Heart right ventricle (tissue), 16 donors: Measurements from ENCODE around the gene NKD1. TPM values are rescaled to one million over a fixed set of nuclear protein-coding genes. Genes with fewer than 3 reads are reported as not detected.

Experiments
- ATAC-seq, 8 donors: fragments of 200-7000 bp; cut with Tn5 transposase; one replicate each; pipeline ENCODE4 v1.9.1; 2020; ENCODE audit warnings: mild to moderate bottlenecking in 8 of 8, moderate library complexity in 8 of 8, moderate number of reproducible peaks in 1 of 8
- DNase-seq, 2 donors: peaks; one replicate each; pipeline ENCODE4 v3.0.0-alpha.2; 2020
- H3K27ac ChIP-seq, 10 donors: fragments of 200-600 bp; sonication (generic) in 2 of 10; one replicate each; pipeline versions ENCODE4 v1.5.0 to v1.8.0; 2020 to 2022; ENCODE audit warnings: mild to moderate bottlenecking in 3 of 10
- H3K27me3 ChIP-seq, 7 donors: fragments of 200-600 bp; one replicate each; pipeline ENCODE4 v1.8.0; 2021 to 2022; ENCODE audit warnings: mild to moderate bottlenecking in 2 of 7
- H3K36me3 ChIP-seq, 9 donors: fragments of 200-600 bp; sonication (generic) in 1 of 9; one replicate each; pipeline versions ENCODE4 v1.5.0 to v1.8.0; 2020 to 2022; ENCODE audit warnings: mild to moderate bottlenecking in 2 of 9
- H3K4me1 ChIP-seq, 9 donors: fragments of 200-600 bp; sonication (generic) in 1 of 9; one replicate each; pipeline versions ENCODE4 v1.5.0 to v1.8.0; 2020 to 2022; ENCODE audit warnings: mild to moderate bottlenecking in 4 of 9
- H3K4me3 ChIP-seq, 10 donors: fragments of 200-600 bp; sonication (generic) in 2 of 10; one replicate each; pipeline versions ENCODE4 v1.5.0 to v1.8.0; 2020 to 2022; ENCODE audit warnings: mild to moderate bottlenecking in 7 of 10, moderate library complexity in 2 of 10
- H3K9me3 ChIP-seq, 11 donors: fragments of 200-600 bp in 10 of 11; sonication (generic) in 2 of 11; one replicate each; pipeline versions ENCODE4 v1.5.0 to v1.8.0; 2013 to 2022; ENCODE audit warnings: mild to moderate bottlenecking in 2 of 11, control low read depth in 1 of 11, moderate library complexity in 1 of 11
- CTCF ChIP-seq, 9 donors: fragments of 200-600 bp; sonication (generic) in 2 of 9; IDR thresholded peaks; one replicate each; pipeline versions ENCODE4 v1.5.0 to v1.8.0; 2021 to 2022; ENCODE audit warnings: antibody characterized with exemption in 9 of 9, mild to moderate bottlenecking in 5 of 9, moderate library complexity in 1 of 9
- WGBS, 2 donors: extraction: QIAGEN DNeasy Blood & Tissue Kit; methylation state at CpG; one replicate each; pipeline ENCODE4 v1.1.7; 2013; ENCODE audit warnings: inconsistent platforms in 1 of 2; 5-methylcytosine and 5-hydroxymethylcytosine counted together
- intact Hi-C, 10 donors: fragments of 100-400 bp; cut with DNase I; formaldehyde crosslinking; loops; one replicate each; pipeline versions ENCODE4 v1.11.1 to v1.14.2; 2022
- polyA plus RNA-seq, 2 donors: library from polyadenylated mRNA; stranded (reverse); fragments of 200-250 nt; gene quantifications; one replicate each; pipeline ENCODE4 v1.2.3, GENCODE V29; 2013
- total RNA-seq, 10 donors: library from RNA; stranded (reverse); fragmentation: NEBNext Ultra II Directional in 3 of 10; extraction: Animal tissue kit (Norgen Biotek cat#: 25700) in 3 of 10; gene quantifications; one replicate each; pipeline versions ENCODE4 v1.2.1 to v1.2.4, GENCODE V29; 2021 to 2023
- donor health status: Arrhythmogenic right ventricular cardiomyopathy.
- donor health status: ischemic (EF 13 %, LVEDD 7.1; RV severe dilation, severe dysfunction).
- donor health status: healthy with polysubstance abuse.
- donor health status: DM: no; HTN: yes; CAD: no.
- donor health status: DM: no; HTN: no; CAD: no.
- donor health status: ischemic (EF 25% LVEDD 6.9; RV normal size, moderate dysfunction).
- donor health status: ischemic (EF 25% LVEDD 5.7; RV mildly dilated, moderate dysfunction).
- donor health status: healthy.
- donor health status: DM: yes; HTN: yes; CAD: no.
- donor health status: Ischemic cardiomyopathy.
- donor health status: ischemic (EF 35%, LVEDD 5.7; RV mildly dilated, moderate dysfunction).
- donor health status: nonischemic (EF 11% LVEDD 7.7; RV severe dilation, severe dysfunction).
- donor health status: DM: yes; HTN: yes; CAD: no.
- donor health status: PGD.
- donor health status: ischemic (EF 29% LVEDD 5.4; RV normal size, mild dysfunction).
- donor health status: nonischemic (EF 23%, LVEDD 6.1; RV moderate dilation, normal function).

The NKD1 gene
- total and polyA plus RNA-seq, 12 donors, result 0.22 to 1.1 (median 0.42) TPM

- Histone ChIP-seq H3K4me3 (no peak overlapping the region), H3K4me1 (peaks cover 0 to 36% (median 12%) of the 10 kb centered on the region in 9 donors), H3K27ac (no peak overlapping the region), H3K9me3 (no peaks in the 10 kb centered on the region), H3K36me3 (no peaks in the 10 kb centered on the region), H3K27me3 (no peaks in the 10 kb centered on the region)
- ATAC-seq (no peak), DNase-seq (no peak)
- intact Hi-C loops, result loop anchor here in 7 of 10 donors (2.0 to 10.0 kb wide), 5 partner anchors 68 to 1497 kb away; no protein-coding TSS in a partner anchor
- 87 to 90% methylated on average over 17 of the region's 17 CpGs for WGBS, 2 donors
- no peak for TF ChIP-seq CTCF (IDR thresholded peaks at IDR 0.05)
Observed at GRCh38 chr16:50594308-50595260, 46.4 kb downstream of the NKD1 start.

DNA sequence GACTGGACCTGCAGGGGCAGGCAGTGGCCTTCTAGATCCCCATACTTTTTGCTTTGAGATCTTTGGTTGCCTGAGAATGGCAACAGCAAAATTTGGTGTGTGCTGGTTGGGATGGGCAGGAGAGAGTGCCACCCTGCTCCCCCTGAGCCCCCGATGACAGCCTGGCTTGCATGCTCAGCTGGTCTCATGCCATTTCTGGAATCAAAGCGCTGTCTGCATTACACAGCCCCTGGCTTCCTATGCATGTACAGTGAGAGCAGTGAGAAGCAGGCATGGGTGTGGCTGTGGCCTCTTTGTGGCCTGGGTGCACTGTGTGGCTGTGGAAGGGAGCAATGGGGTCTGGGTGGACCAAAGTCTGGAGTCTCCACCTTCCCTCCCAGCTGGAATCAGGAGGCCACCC is 47.7 kb downstream of the NKD1 start:
- no peaks in the 10 kb centered on the region for H3K9me3 ChIP-seq
- no peak overlapping the region for H3K27ac ChIP-seq
- intact Hi-C loops, result loop anchor here in 6 of 10 donors (2.0 to 10.0 kb wide), 4 partner anchors 69 to 1499 kb away; no protein-coding TSS in a partner anchor
- DNase-seq (no peak), ATAC-seq (no peak)
- no peak for TF ChIP-seq CTCF (IDR thresholded peaks at IDR 0.05)
- WGBS, 2 donors, result 91 to 93% methylated on average over 2 of the region's 2 CpGs
- H3K4me1 ChIP-seq, result peaks cover 0 to 36% (median 12%) of the 10 kb centered on the region in 9 donors
- no peaks in the 10 kb centered on the region for H3K27me3 ChIP-seq
- no peaks in the 10 kb centered on the region for H3K36me3 ChIP-seq
- H3K4me3 ChIP-seq, result no peak overlapping the region

- peaks cover 0 to 30% (median 11%) of the 10 kb centered on the region in 9 donors for H3K4me1 ChIP-seq
- no peak for TF ChIP-seq CTCF (IDR thresholded peaks at IDR 0.05)
- H3K27ac ChIP-seq, result no peak overlapping the region
- intact Hi-C loops, result loop anchor here in 6 of 10 donors (5.0 to 10.0 kb wide), 3 partner anchors 68 to 1500 kb away; no protein-coding TSS in a partner anchor
- no peaks in the 10 kb centered on the region for H3K36me3 ChIP-seq
- H3K27me3 ChIP-seq, result no peaks in the 10 kb centered on the region
- ATAC-seq (no peak), DNase-seq (no peak)
- WGBS, 2 donors, result 82 to 84% methylated on average over 13 of the region's 13 CpGs
- H3K4me3 ChIP-seq, result no peak overlapping the region
- no peaks in the 10 kb centered on the region for H3K9me3 ChIP-seq
Observed at GRCh38 chr16:50596762-50597450, 48.7 kb downstream of the NKD1 start.

GRCh38 chr16:50597563-50598255 is 49.5 kb downstream of the NKD1 start:
- Histone ChIP-seq H3K9me3 (no peaks in the 10 kb centered on the region), H3K4me3 (no peak overlapping the region), H3K4me1 (peaks cover 0 to 26% (median 7%) of the 10 kb centered on the region in 9 donors), H3K27ac (no peak overlapping the region), H3K27me3 (no peaks in the 10 kb centered on the region), H3K36me3 (no peaks in the 10 kb centered on the region)
- 91% methylated on average over 17 of the region's 17 CpGs for WGBS, 2 donors
- DNase-seq, result no peak
- ATAC-seq, result no peak
- intact Hi-C loops, result loop anchor here in 6 of 10 donors (5.0 to 10.0 kb wide), 3 partner anchors 67 to 1500 kb away; no protein-coding TSS in a partner anchor
- no peak for TF ChIP-seq CTCF (IDR thresholded peaks at IDR 0.05)
